AG09309 (cell line): ENCODE measurements around the gene SUSD2.

ENCODE experiments used
- DNase-seq: peaks from one replicate; pipeline ENCODE4 v3.0.0-alpha.2; 2010; ENCODE audit warnings: low read depth
- H3K4me3 ChIP-seq: 2 replicates; pipeline ENCODE4 v1.5.1; 2011; ENCODE audit warnings: mild to moderate bottlenecking, low read depth, low read length, moderate library complexity; ENCODE audit not compliant: control insufficient read depth
- CTCF ChIP-seq: IDR thresholded peaks from 2 replicates; pipeline ENCODE4 v1.5.1; 2011; ENCODE audit warnings: mild to moderate bottlenecking, low read depth, low read length, inconsistent platforms; ENCODE audit not compliant: insufficient read depth, control insufficient read depth; ENCODE audit errors: missing control alignments

Gene SUSD2

DNA sequence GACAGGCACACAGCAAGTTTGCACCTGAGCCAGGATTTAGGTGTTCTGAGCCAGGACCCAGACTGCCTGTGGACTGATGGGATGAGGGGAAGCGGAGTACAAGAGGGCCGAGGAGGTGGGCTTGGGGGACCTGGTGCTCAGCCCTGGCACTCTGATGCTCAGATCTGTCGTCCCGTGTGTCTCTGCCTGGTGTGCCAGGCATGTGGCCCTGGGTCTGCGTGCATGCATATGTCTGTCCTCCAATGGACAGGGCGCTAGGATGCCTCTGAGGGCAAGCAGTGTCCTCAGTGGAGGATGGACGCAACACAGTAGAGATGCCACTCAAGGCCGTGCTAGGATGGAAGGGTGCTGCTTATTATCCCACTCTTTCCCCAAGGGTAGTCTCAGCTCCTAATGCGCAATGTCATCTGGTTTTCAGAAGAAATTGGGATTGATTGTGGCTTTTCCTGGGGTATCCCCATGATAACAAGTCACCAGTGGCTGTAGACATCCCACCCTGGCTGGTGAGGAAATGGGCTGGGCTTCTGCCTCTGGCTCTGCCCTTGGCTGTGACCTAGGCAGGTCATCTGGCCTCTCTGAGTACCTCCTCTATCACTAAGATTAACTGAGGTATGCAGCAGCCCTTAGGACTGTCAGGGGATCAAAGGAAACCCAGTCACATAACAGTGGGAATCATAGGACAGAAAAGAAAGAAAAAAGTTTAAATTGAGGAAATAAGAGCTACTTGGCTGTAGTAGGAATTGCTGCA lies 35.7 kb upstream of the SUSD2 start:
- no peak overlapping the region for H3K4me3 ChIP-seq
- no peak for DNase-seq

DNA sequence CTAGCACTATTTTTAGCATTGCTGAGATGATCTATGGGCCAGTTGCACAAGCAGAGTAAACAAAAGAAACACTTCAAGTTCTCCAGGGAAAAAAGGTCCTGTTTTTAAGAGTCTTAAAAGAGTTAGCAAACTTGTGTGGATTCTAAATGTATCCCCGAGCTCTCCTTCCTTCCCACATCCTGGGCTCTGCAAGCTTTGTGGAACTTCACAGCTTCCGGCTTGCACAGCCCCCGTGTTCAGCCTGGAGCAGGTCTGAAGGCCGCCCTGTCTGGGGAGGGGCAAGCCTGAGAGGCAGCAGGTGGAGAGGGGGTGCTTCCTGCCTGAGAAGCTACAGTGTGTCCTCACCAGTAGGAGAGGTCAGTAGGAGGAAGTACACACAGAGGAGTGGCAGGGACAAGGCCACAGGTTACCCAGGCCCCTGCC lies 35.1 kb upstream of the SUSD2 start:
- no peak overlapping the region for H3K4me3 ChIP-seq
- DNase-seq, result peak; percentile 53
- TF ChIP-seq CTCF, result no peak

More for the DNA sequence above, 35.7 kb upstream of the SUSD2 start:
- TF ChIP-seq CTCF, result no peak

- TF ChIP-seq CTCF, result no peak
- no peak overlapping the region for H3K4me3 ChIP-seq
- no peak for DNase-seq
These were observed 34.4 kb upstream of the SUSD2 start for GRCh38 chr22:24146791-24147353.

DNA sequence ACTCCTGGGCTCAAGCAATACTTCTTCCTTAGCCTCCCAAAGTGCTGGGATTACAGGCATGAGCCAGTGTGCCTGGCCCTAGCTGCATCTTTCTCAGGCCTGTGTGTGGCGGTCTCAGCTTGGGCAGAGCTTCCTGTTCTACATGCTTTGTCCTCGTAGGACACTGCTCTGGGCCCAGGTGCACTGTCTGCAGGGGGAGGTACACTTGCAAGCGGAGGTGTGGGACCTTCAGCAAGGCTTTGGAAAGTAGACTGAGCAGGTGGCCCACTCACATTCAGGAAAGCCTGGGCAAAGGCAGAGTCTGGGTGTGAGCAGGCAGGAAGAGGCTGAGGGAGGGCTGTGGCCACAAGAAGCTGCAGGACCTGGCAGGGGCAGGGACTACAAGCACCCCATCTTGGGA lies 33.6 kb upstream of the SUSD2 start:
- no peak for DNase-seq
- no peak overlapping the region for H3K4me3 ChIP-seq
- no peak for TF ChIP-seq CTCF

GRCh38 chr22:24148266-24149197 lies 32.8 kb upstream of the SUSD2 start:
- H3K4me3 ChIP-seq, result no peak overlapping the region
- no peak for DNase-seq
- no peak for TF ChIP-seq CTCF

DNA sequence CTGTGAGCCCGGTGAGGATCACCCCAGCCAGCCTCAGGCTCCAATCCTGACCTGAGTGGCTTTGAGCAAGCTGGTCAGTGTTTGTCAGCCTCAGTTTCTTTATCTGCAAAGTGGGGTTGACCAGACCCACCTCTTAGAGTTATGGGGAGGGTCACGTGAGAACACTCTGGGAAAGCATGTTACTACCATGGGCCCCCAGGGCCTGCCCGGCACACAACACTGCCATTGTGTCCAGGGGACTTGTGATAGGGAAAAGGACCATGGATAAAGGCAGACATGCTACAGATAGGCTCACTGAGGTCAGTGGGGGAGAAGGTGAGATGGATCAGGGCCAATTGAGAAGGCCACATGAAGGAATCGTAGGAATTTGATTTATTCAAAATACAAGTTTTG lies 32.1 kb upstream of the SUSD2 start:
- no peak overlapping the region for H3K4me3 ChIP-seq
- TF ChIP-seq CTCF, result no peak
- no peak for DNase-seq
